A549 (cell line): ENCODE results near the gene C2. TPM values are rescaled to one million over a fixed set of nuclear protein-coding genes. Genes with fewer than 3 reads are reported as not detected.
A peak's percentile ranks its signal among the peaks of the same experiment; 100 is the strongest.

ENCODE experiments used
- ATOH8 ChIP-seq: fragments of 250-450 bp; sonication (Bioruptor Pico); IDR thresholded peaks from 2 replicates; pipeline ENCODE4 v1.5.0; 2020; ENCODE audit warnings: low read depth, mild to moderate bottlenecking, moderate library complexity
- CBX8 ChIP-seq: fragments of 200-600 bp; sonication (generic); IDR thresholded peaks from 2 replicates; pipeline ENCODE4 v1.6.1; 2016
- CHD2 ChIP-seq: fragments of 150-350 bp; IDR thresholded peaks from 2 replicates; pipeline ENCODE4 v1.6.1; 2014; ENCODE audit warnings: low read length; ENCODE audit not compliant: partially characterized antibody
- CHD4 ChIP-seq: fragments of 200-600 bp; sonication (generic); IDR thresholded peaks from 2 replicates; pipeline ENCODE4 v1.6.1; 2016; ENCODE audit warnings: antibody characterized with exemption, mild to moderate bottlenecking, borderline replicate concordance
- E2F6 ChIP-seq: IDR thresholded peaks from 2 replicates; pipeline ENCODE4 v1.6.1; 2012; ENCODE audit warnings: low read depth, borderline replicate concordance
- EHF ChIP-seq: fragments of 250-450 bp; sonication (Bioruptor Pico); IDR thresholded peaks from 2 replicates; pipeline ENCODE4 v1.5.0; 2020; ENCODE audit warnings: mild to moderate bottlenecking
- ELK1 ChIP-seq: fragments of 150-350 bp; IDR thresholded peaks from 2 replicates; pipeline ENCODE4 v1.6.1; 2014; ENCODE audit warnings: low read depth, mild to moderate bottlenecking, low read length
- FOSB ChIP-seq: fragments of 250-450 bp; sonication (Bioruptor Pico); IDR thresholded peaks from 2 replicates; pipeline ENCODE4 v1.5.0; 2020; ENCODE audit warnings: mild to moderate bottlenecking, moderate library complexity
- FOSL2 ChIP-seq, 2 experiments: fragments of 450-650 bp in 1 of 2; fragments of >200 bp in 1 of 2; sonication (Bioruptor Twin) in 1 of 2; formaldehyde crosslinking; IDR thresholded peaks; 2 replicates each; pipeline versions ENCODE4 v1.5.0 to v1.6.1; 2016 to 2020; ENCODE audit warnings: mild to moderate bottlenecking in 1 of 2, moderate library complexity in 1 of 2
- GATA3 ChIP-seq: IDR thresholded peaks from 2 replicates; pipeline ENCODE4 v1.6.1; 2012; ENCODE audit warnings: borderline replicate concordance
- HDAC2 ChIP-seq: fragments of 200-600 bp; sonication (generic); IDR thresholded peaks from 2 replicates; pipeline ENCODE4 v1.6.1; 2016
- HES2 ChIP-seq: fragments of >200 bp; sonication (Bioruptor Twin); formaldehyde crosslinking; IDR thresholded peaks from 2 replicates; pipeline ENCODE4 v1.6.1; 2016
- HMGXB4 ChIP-seq: fragments of 250-450 bp; sonication (Bioruptor Pico); IDR thresholded peaks from 2 replicates; pipeline ENCODE4 v1.5.0; 2021; ENCODE audit warnings: mild to moderate bottlenecking, moderate library complexity, borderline replicate concordance
- HOXA7 ChIP-seq: fragments of 250-450 bp; sonication (Bioruptor Pico); IDR thresholded peaks from 2 replicates; pipeline ENCODE4 v1.5.0; 2020; ENCODE audit warnings: mild to moderate bottlenecking, moderate library complexity
- HOXB13 ChIP-seq: fragments of 250-450 bp; sonication (Bioruptor Pico); IDR thresholded peaks from 2 replicates; pipeline ENCODE4 v1.5.0; 2020; ENCODE audit warnings: low read depth, mild to moderate bottlenecking, moderate library complexity
- JUN ChIP-seq, 2 experiments: fragments of >200 bp; sonication (Bioruptor Twin); formaldehyde crosslinking; IDR thresholded peaks; 2 replicates in 1 of 2; 3 replicates in 1 of 2; pipeline ENCODE4 v1.6.1; 2016 to 2017
- JUNB ChIP-seq: fragments of >200 bp; sonication (Bioruptor Twin); formaldehyde crosslinking; IDR thresholded peaks from 2 replicates; pipeline ENCODE4 v1.6.1; 2016
- MAFK ChIP-seq: fragments of 450-650 bp; IDR thresholded peaks from 2 replicates; pipeline ENCODE4 v1.6.1; 2014; ENCODE audit not compliant: partially characterized antibody
- MAX ChIP-seq: IDR thresholded peaks from 2 replicates; pipeline ENCODE4 v1.6.1; 2012
- MAZ ChIP-seq: fragments of 150-350 bp; IDR thresholded peaks from 2 replicates; pipeline ENCODE4 v1.6.1; 2014; ENCODE audit warnings: antibody characterized with exemption, low read depth, low read length, borderline replicate concordance
- MYC ChIP-seq: IDR thresholded peaks from 2 replicates; pipeline ENCODE4 v1.6.1; 2012; ENCODE audit warnings: mild to moderate bottlenecking, inconsistent platforms, low read length, improper control_type of control experiment, borderline replicate concordance
- NFE2L2 ChIP-seq: fragments of 150-350 bp; conservative IDR thresholded peaks from 2 replicates; pipeline ENCODE4 v1.6.1; 2014; ENCODE audit warnings: low read length
- NPAS2 ChIP-seq: fragments of 250-450 bp; sonication (Bioruptor Pico); IDR thresholded peaks from 2 replicates; pipeline ENCODE4 v1.8.0; 2022; ENCODE audit warnings: mild to moderate bottlenecking, moderate library complexity, borderline replicate concordance
- NR3C1 ChIP-seq: fragments of >200 bp; sonication (Bioruptor Twin); formaldehyde crosslinking; IDR thresholded peaks from 3 replicates; pipeline ENCODE4 v1.6.1; 2017
- PHF8 ChIP-seq: fragments of 200-600 bp; sonication (generic); IDR thresholded peaks from 2 replicates; pipeline ENCODE4 v1.6.1; 2016; ENCODE audit warnings: low read depth, mild to moderate bottlenecking, antibody characterized with exemption, moderate library complexity, borderline replicate concordance
- POLR2A ChIP-seq: IDR thresholded peaks from 2 replicates; pipeline ENCODE4 v1.6.1; 2012; ENCODE audit warnings: mild to moderate bottlenecking, low read length
- REST ChIP-seq: fragments of 200-600 bp; sonication (generic); IDR thresholded peaks from 2 replicates; pipeline ENCODE4 v1.6.1; 2016; ENCODE audit warnings: antibody characterized with exemption, mild to moderate bottlenecking, moderate library complexity
- SMC3 ChIP-seq: fragments of >200 bp; sonication (Bioruptor Twin); formaldehyde crosslinking; IDR thresholded peaks from 3 replicates; pipeline ENCODE4 v1.6.1; 2018; ENCODE audit warnings: inconsistent platforms
- TFCP2L1 ChIP-seq: fragments of 250-450 bp; sonication (Bioruptor Pico); IDR thresholded peaks from 2 replicates; pipeline ENCODE4 v1.5.0; 2021; ENCODE audit warnings: mild to moderate bottlenecking
- TP53 ChIP-seq: fragments of 250-450 bp; sonication (Bioruptor Pico); IDR thresholded peaks from 2 replicates; pipeline ENCODE4 v1.5.0; 2021; ENCODE audit warnings: mild to moderate bottlenecking, moderate library complexity
- ZC3H11A ChIP-seq: fragments of 450-650 bp; IDR thresholded peaks from 2 replicates; pipeline ENCODE4 v1.6.1; 2014; ENCODE audit warnings: antibody characterized with exemption, mild to moderate bottlenecking
- ZFP36 ChIP-seq: fragments of 450-650 bp; IDR thresholded peaks from 2 replicates; pipeline ENCODE4 v1.6.1; 2014; ENCODE audit warnings: borderline replicate concordance; ENCODE audit not compliant: partially characterized antibody
- polyA plus RNA-seq, 4 experiments: library from polyadenylated mRNA; depleted of rRNA in 3 of 4; stranded (reverse); fragments of >200 nt; fragmentation: RNase III in 1 of 4; extraction: RNeasy Plus Mini Kit Qiagen cat#74134 plus additional on column Dnase treatment in 1 of 4; gene quantifications; 2 replicates in 3 of 4; 3 replicates in 1 of 4; pipeline ENCODE4 v1.2.3, GENCODE V29; 2011 to 2017

The C2 gene
- polyA plus RNA-seq, 2 of the 4 experiments (the other 2 are of a cell fraction) = 0.22 to 0.87 TPM

GRCh38 chr6:31971993-31972708 is 44.6 kb downstream of the C2 start, which contains the start of gene DXO (continued):
- TF ChIP-seq JUN (IDR thresholded peaks at IDR 0.05) = peak in 1 of 2 experiments; percentile 70; a peak in 1 of 5 replicates
- TF ChIP-seq HES2 = no peak
- TF ChIP-seq CHD2 = no peak
- no peak for TF ChIP-seq MAFK
- no peak for TF ChIP-seq POLR2A
- peak; percentile 93 for TF ChIP-seq MAX
- TF ChIP-seq MYC = peak; percentile 53; the same call in 1 of the 2 replicates
- TF ChIP-seq CHD4 = no peak
- TF ChIP-seq REST = no peak
- TF ChIP-seq HDAC2 = no peak
- TF ChIP-seq SMC3 = no peak
- no peak for TF ChIP-seq TP53
- no peak for TF ChIP-seq HOXA7
- TF ChIP-seq NFE2L2 = no peak
- TF ChIP-seq TFCP2L1 (CRISPR knock-in tag) = no peak
- no peak for TF ChIP-seq JUNB
- no peak for TF ChIP-seq CBX8
- TF ChIP-seq NR3C1 = no peak
- no peak for TF ChIP-seq HOXB13 (CRISPR knock-in tag)
- TF ChIP-seq PHF8 = 0 out of 2 replicates have a peak, but pooled peaks have one; percentile 12
- no peak for TF ChIP-seq HMGXB4 (CRISPR knock-in tag)
- TF ChIP-seq ZC3H11A = no peak
- TF ChIP-seq ZFP36 = no peak
- TF ChIP-seq E2F6 = peak; percentile 81
- TF ChIP-seq NPAS2 (CRISPR knock-in tag) = no peak
- TF ChIP-seq FOSB = no peak
- 0 out of 2 replicates have a peak, but pooled peaks have one; percentile 15 for TF ChIP-seq ELK1
- no peak for TF ChIP-seq FOSL2 (IDR thresholded peaks at IDR 0.05)
- TF ChIP-seq FOSL2 (CRISPR knock-in tag; IDR thresholded peaks at IDR 0.05) = peak; percentile 83
- TF ChIP-seq MAZ = 0 out of 2 replicates have a peak, but pooled peaks have one; percentile 7
- TF ChIP-seq GATA3 = peak; percentile 7; the same call in 1 of the 2 replicates
- no peak for TF ChIP-seq ATOH8 (CRISPR knock-in tag)
- TF ChIP-seq EHF (CRISPR knock-in tag) = no peak
